Pancreas (tissue), 10 donors: ENCODE measurements around the gene BAK1. TPM values are rescaled to one million over a fixed set of nuclear protein-coding genes. Genes with fewer than 3 reads are reported as not detected.
A peak's percentile ranks its signal among the peaks of the same experiment; 100 is the strongest.
"Not testable (repeated sequence)": the region's sequence is repeated elsewhere in the genome, so short reads cannot be mapped to it uniquely, and the experiment has no call there.

Experiments
- ATAC-seq, 4 donors: fragments of 200-7000 bp; cut with Tn5 transposase; one replicate each; pipeline versions ENCODE4 v1.8.0 to v1.9.1; 2020; ENCODE audit warnings: mild to moderate bottlenecking in 4 of 4, moderate library complexity in 4 of 4
- DNase-seq, 6 donors: peaks; one replicate each; pipeline ENCODE4 v3.0.0-alpha.2; 2020
- FAIRE-seq: peaks from 2 replicates; lab custom pipeline; 2012; peaks lifted over from hg19 to GRCh38; lab: Jason Lieb, UNC
- H3K27ac ChIP-seq, 4 donors: fragments of 200-600 bp; sonication (generic); 1 replicate in 3 of 4; 2 replicates in 1 of 4; pipeline versions ENCODE4 v1.5.0 to v1.8.0; 2020
- H3K27me3 ChIP-seq, 4 donors: fragments of 200-600 bp; one replicate each; pipeline ENCODE4 v1.8.0; 2021
- H3K36me3 ChIP-seq, 3 donors: fragments of 200-600 bp; sonication (generic) in 1 of 3; one replicate each; pipeline versions ENCODE4 v1.5.0 to v1.8.0; 2020 to 2021
- H3K4me1 ChIP-seq, 3 donors: fragments of 200-600 bp; one replicate each; pipeline ENCODE4 v1.8.0; 2021
- H3K4me3 ChIP-seq, 4 donors: fragments of 200-600 bp; sonication (generic) in 2 of 4; one replicate each; pipeline versions ENCODE4 v1.5.0 to v1.8.0; 2020 to 2021
- H3K9me3 ChIP-seq, 4 donors: fragments of 200-600 bp; one replicate each; pipeline ENCODE4 v1.8.0; 2021
- WGBS, 2 donors: extraction: QIAGEN DNeasy Blood & Tissue Kit; methylation state at CpG; one replicate each; pipeline ENCODE4 v1.1.7; 2013; 5-methylcytosine and 5-hydroxymethylcytosine counted together
- intact Hi-C, 3 donors: fragments of 100-400 bp; cut with DNase I; formaldehyde crosslinking; loops; one replicate each; pipeline versions ENCODE4 v1.11.1 to v1.14.2; 2022
- polyA plus RNA-seq, 2 donors: library from polyadenylated mRNA; stranded (reverse); fragments of 200-250 nt; gene quantifications; one replicate each; pipeline ENCODE4 v1.2.3, GENCODE V29; 2013
- total RNA-seq, 6 donors: library from RNA; stranded (reverse); fragmentation: NEBNext Ultra II Directional in 4 of 6; extraction: Animal tissue kit (Norgen Biotek cat#: 25700) in 4 of 6; gene quantifications; one replicate each; pipeline versions ENCODE4 v1.2.1 to v1.2.4, GENCODE V29; 2021 to 2023
- TF ChIP-seq, protein P1 (sequence below), 4 donors: fragments of 200-600 bp; sonication (generic) in 3 of 4; IDR thresholded peaks; one replicate each; pipeline versions ENCODE4 v1.5.0 to v1.8.0; 2021; ENCODE audit warnings: antibody characterized with exemption in 4 of 4
- donor health status: healthy with polysubstance abuse.
- donor health status: DM: no; HTN: no; CAD: no; lungs with moderate emphysema.
- donor health status: DM: no; HTN: no; CAD: no.
- donor health status: control.
- donor health status: control.
- donor health status: Bipolar disorder and iron deficiency.
- donor health status: DM: yes; HTN: yes; CAD: no.
- donor health status: DM: no; HTN: no; CAD: no.
- donor health status: DM: no; HTN: no; CAD: no.
- donor health status: DM: yes; HTN: yes; CAD: no.

Gene BAK1
- total and polyA plus RNA-seq, 8 donors: 5.6 to 11.2 (median 7.3) TPM

GRCh38 chr6:33546766-33547165, 33.3 kb downstream of the BAK1 start:
- Histone ChIP-seq H3K9me3 (no peaks in the 10 kb centered on the region), H3K4me3 (no peak overlapping the region), H3K4me1 (no peaks in the 10 kb centered on the region), H3K36me3 (no peaks in the 10 kb centered on the region), H3K27me3 (no peaks in the 10 kb centered on the region), H3K27ac (no peak overlapping the region)
- WGBS, 2 donors: 66 to 72% methylated on average over 5 of the region's 5 CpGs
- intact Hi-C loops: no loop called here
- ATAC-seq (no peak), FAIRE-seq (no peak), DNase-seq (no peak)
- TF ChIP-seq, protein P1, sequence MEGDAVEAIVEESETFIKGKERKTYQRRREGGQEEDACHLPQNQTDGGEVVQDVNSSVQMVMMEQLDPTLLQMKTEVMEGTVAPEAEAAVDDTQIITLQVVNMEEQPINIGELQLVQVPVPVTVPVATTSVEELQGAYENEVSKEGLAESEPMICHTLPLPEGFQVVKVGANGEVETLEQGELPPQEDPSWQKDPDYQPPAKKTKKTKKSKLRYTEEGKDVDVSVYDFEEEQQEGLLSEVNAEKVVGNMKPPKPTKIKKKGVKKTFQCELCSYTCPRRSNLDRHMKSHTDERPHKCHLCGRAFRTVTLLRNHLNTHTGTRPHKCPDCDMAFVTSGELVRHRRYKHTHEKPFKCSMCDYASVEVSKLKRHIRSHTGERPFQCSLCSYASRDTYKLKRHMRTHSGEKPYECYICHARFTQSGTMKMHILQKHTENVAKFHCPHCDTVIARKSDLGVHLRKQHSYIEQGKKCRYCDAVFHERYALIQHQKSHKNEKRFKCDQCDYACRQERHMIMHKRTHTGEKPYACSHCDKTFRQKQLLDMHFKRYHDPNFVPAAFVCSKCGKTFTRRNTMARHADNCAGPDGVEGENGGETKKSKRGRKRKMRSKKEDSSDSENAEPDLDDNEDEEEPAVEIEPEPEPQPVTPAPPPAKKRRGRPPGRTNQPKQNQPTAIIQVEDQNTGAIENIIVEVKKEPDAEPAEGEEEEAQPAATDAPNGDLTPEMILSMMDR (IDR thresholded peaks at IDR 0.05): no peak

GRCh38 chr6:33545292-33545691, 34.8 kb downstream of the BAK1 start:
- intact Hi-C loops, ATAC-seq, H3K4me3 ChIP-seq, FAIRE-seq, H3K9me3 ChIP-seq, H3K4me1 ChIP-seq, H3K27ac ChIP-seq, DNase-seq, H3K27me3 ChIP-seq, H3K36me3 ChIP-seq: not testable (repeated sequence)
- WGBS, 2 donors: 89 to 92% methylated on average over 11 of the region's 11 CpGs

GRCh38 chr6:33543116-33543515, 37.0 kb downstream of the BAK1 start:
- FAIRE-seq (no peak), DNase-seq (no peak), ATAC-seq (no peak)
- Histone ChIP-seq H3K27me3 (no peaks in the 10 kb centered on the region), H3K36me3 (no peaks in the 10 kb centered on the region), H3K4me3 (no peak overlapping the region), H3K27ac (no peak overlapping the region), H3K9me3 (no peaks in the 10 kb centered on the region), H3K4me1 (no peaks in the 10 kb centered on the region)
- TF ChIP-seq, protein P1 (IDR thresholded peaks at IDR 0.05): no peak
- WGBS, 2 donors: 79 to 86% methylated on average over 4 of the region's 4 CpGs
- intact Hi-C loops: no loop called here

DNA sequence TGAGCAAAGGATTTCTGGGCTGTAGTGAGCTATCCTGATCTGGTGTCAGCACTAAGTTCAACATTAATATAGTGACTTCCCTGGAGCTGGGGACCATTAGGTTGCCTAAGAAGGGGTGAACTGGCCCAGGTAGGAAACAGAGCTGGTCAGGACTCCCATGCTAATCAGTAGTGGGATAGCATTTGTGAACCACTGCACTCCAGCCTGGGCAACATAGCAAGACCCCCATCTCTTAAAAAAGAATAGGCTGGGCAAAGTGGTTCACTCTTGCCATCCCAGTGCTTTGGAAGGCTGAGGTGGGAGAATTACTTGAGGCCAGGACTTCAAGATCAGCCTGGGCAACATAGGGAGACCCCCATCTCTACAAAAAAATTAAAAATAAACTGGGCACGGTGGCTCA, 39.3 kb downstream of the BAK1 start:
- TF ChIP-seq, protein P1 (IDR thresholded peaks at IDR 0.05): no peak
- Histone ChIP-seq H3K4me3 (no peak overlapping the region), H3K27me3 (no peaks in the 10 kb centered on the region), H3K4me1 (no peaks in the 10 kb centered on the region), H3K27ac (no peak overlapping the region), H3K9me3 (no peaks in the 10 kb centered on the region), H3K36me3 (no peaks in the 10 kb centered on the region)
- intact Hi-C loops: no loop called here
- 91 to 96% methylated on average over 1 of the region's 1 CpG for WGBS, 2 donors
- FAIRE-seq (no peak), ATAC-seq (no peak), DNase-seq (no peak)

GRCh38 chr6:33534702-33535101, 45.4 kb downstream of the BAK1 start:
- H3K9me3 ChIP-seq: no peaks in the 10 kb centered on the region
- no peak overlapping the region for H3K4me3 ChIP-seq
- H3K36me3 ChIP-seq: no peaks in the 10 kb centered on the region
- no peak for FAIRE-seq
- no peaks in the 10 kb centered on the region for H3K27me3 ChIP-seq
- DNase-seq: peak in 1 of 6 donors; percentile 2
- H3K27ac ChIP-seq: no peak overlapping the region
- no peak for ATAC-seq
- intact Hi-C loops: no loop called here
- 97 to 99% methylated on average over 3 of the region's 3 CpGs for WGBS, 2 donors
- no peaks in the 10 kb centered on the region for H3K4me1 ChIP-seq
- TF ChIP-seq, protein P1 (IDR thresholded peaks at IDR 0.05): no peak

DNA sequence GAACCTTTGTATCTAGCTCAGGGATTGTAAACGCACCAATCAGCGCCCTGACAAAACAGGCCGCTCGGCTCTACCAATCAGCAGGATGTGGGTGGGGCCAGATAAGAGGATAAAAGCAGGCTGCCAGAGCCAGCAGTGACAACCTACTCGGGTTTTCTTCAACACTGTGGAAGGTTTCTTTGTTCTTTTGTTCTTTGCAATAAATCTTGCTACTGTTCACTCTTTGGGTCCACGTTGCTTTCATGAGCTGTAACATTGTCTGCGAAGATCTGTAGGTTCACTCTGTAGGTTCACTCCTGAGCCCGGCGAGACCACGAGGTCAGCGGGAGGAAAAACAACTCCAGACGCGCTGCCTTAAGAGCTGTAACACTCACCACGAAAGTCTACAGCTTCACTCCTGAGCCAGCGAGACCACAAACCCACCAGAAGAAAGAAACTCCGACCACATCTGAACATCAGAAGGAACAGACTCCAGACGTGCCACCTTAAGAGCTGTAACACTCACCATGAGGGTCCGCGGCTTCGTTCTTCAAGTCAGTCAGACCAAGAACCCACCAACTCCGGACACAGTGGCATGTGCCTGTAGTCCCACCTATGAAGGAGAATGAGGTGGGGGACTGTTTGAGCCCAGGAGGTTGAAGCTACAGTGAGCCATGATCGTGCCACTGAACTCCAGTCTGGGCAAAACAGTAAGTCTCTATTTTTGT, 46.8 kb downstream of the BAK1 start:
- intact Hi-C loops, H3K9me3 ChIP-seq, FAIRE-seq, H3K27ac ChIP-seq, H3K36me3 ChIP-seq, H3K27me3 ChIP-seq, ATAC-seq, H3K4me3 ChIP-seq, H3K4me1 ChIP-seq: not testable (repeated sequence)
- DNase-seq: peak in 1 of 6 donors; percentile 12
- WGBS, 2 donors: 73 to 79% methylated on average over 20 to 22 of the region's 22 CpGs

- DNase-seq: peak in 1 of 6 donors; percentile 31
- H3K9me3 ChIP-seq, H3K4me3 ChIP-seq, FAIRE-seq, ATAC-seq, intact Hi-C loops, H3K27ac ChIP-seq, H3K27me3 ChIP-seq, H3K36me3 ChIP-seq, H3K4me1 ChIP-seq: not testable (repeated sequence)
- WGBS, 2 donors: 86 to 95% methylated on average over 8 to 16 of the region's 25 CpGs
Measured at GRCh38 chr6:33532431-33532830, 47.6 kb downstream of the BAK1 start.

- H3K27me3 ChIP-seq, intact Hi-C loops, H3K4me3 ChIP-seq, DNase-seq, FAIRE-seq, H3K36me3 ChIP-seq, H3K4me1 ChIP-seq, H3K9me3 ChIP-seq, H3K27ac ChIP-seq, ATAC-seq: not testable (repeated sequence)
Measured at GRCh38 chr6:33530617-33531016, 49.5 kb downstream of the BAK1 start.
